Subcutaneous adipose tissue (tissue), 4 donors: ENCODE results near the gene INPP5A. TPM values are rescaled to one million over a fixed set of nuclear protein-coding genes. Genes with fewer than 3 reads are reported as not detected.

Source experiments
- total RNA-seq, 4 donors: library from RNA; depleted of rRNA; stranded (reverse); fragments of >200 nt; gene quantifications; one replicate each; pipeline ENCODE4 v1.1.0, GENCODE V29; 2016
- TF ChIP-seq, protein P1 (sequence below): fragments of 450-650 bp; IDR thresholded peaks from one replicate; pipeline ENCODE4 v1.5.1; 2016; ENCODE audit warnings: low read depth, mild to moderate bottlenecking, control low read depth, antibody characterized with exemption, moderate library complexity

The INPP5A gene
- total RNA-seq, 4 donors from 2014 or later: 23.1 to 34.1 (median 31.6) TPM

DNA sequence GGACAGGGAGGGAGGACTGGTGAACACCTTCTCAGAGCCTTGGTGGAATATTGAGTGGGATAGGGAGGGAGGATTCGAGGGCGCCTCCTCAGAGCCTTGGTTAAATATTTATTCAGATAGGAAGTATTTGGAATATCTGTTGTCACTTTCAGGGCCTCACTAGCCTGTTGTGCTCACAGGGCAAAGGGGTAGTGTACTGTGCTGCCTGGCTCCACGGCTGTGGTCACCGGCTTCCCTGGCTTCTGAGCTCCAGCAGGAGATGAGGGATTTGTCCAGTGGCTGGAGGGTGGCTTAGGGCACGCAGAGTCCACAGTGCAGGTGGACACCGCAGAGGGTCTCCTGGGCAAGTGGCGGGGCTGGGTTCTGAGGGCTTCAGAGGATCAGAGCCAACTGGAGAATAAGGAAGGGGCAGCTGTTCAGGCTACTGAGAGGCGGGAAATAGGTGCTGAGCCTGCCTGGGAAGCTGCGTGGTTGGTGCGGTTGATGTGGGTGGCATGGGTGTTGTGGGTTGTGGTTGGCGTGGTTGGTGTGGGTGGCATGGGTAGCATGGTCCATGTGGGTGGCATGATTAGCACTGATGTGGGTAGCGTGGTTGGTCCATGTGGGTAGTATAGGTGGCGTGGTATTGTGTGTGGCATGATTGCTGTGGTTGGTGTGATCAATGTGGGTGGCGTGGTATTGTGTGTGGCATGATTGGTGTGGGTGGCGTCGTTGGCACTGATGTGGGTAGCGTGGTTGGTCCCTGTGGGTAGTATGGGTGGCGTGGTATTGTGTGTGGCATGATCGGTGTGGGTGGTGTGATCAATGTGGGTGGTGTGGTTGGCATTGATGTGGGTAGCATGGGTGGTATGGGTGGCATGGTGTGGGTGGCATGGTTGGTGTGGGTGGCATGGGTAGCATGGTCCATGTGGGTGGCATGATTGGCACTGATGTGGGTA, 16.7 kb downstream of the INPP5A start:
- TF ChIP-seq, protein P1, sequence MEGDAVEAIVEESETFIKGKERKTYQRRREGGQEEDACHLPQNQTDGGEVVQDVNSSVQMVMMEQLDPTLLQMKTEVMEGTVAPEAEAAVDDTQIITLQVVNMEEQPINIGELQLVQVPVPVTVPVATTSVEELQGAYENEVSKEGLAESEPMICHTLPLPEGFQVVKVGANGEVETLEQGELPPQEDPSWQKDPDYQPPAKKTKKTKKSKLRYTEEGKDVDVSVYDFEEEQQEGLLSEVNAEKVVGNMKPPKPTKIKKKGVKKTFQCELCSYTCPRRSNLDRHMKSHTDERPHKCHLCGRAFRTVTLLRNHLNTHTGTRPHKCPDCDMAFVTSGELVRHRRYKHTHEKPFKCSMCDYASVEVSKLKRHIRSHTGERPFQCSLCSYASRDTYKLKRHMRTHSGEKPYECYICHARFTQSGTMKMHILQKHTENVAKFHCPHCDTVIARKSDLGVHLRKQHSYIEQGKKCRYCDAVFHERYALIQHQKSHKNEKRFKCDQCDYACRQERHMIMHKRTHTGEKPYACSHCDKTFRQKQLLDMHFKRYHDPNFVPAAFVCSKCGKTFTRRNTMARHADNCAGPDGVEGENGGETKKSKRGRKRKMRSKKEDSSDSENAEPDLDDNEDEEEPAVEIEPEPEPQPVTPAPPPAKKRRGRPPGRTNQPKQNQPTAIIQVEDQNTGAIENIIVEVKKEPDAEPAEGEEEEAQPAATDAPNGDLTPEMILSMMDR: no peak

DNA sequence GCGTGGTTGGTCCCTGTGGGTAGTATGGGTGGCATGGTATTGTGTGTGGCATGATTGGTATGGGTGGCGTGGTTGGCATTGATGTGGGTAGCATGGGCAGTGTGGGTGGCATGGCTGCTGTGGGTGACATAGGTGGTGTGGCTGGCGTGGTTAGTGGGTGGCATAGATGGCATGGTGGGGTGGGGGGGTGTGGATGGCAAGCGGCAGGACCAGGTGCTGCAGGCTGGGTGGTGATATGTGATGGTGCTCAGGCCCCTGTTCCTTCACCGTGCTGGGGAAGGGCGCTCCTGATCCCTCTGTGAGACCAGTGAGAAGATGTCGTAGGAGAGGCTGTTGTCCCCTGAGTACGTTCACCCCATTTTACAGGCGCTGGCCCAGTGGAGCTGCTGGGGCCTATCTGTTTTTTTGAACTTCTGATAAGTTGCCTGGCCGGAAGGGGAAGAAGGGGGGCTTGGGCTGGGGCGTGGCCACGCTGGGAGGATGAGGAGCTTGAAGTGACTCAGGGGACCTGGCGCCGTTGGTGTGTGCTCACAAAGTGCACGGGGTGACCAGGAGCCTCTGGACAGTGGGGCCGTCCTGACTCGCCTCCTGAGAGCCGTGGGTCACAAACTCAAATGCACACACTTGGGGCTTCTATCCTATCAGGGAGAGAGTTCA, 17.5 kb downstream of the INPP5A start:
- TF ChIP-seq, protein P1: no peak

DNA sequence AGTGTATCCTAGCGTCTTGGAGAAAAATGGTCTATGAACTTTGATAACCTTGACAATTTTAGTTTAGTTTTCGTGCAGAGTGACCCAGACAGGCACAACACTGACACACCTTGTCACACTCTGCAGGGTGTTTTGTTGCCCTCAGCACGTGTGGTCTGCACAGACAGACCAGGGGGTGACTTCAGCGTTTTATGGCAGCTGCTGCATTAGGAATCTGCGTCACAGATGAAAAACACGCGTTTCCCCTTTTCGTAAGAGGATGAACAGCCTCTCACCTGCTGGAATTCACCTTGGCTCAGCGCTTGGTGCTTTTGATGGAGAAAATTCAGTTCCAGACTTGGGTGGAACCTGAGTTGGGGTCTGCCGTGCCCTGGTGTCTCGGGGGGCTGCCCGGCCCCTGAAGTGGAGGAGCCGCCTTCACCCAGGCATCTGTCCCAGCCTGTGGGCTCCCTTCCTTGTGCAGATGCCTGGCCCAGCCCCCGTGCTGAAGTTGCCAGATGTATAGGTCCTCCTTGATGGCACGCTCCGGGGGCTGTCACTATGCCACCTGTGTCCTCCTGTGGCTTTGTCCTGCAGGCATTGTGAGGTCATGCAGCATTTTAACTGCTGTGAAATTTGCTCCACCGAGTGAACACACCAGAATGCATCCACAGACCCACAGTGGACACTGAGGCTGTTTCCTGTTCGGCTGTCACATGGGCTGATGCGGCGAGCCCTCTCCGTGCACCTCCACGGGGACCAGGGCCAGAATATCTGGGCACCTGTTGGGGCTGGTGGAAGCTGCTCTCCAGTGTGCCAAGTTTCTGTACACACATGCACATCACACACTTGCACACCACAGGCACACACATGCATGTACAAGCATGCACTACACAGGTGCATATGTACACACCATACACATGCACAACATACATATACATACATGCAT, 18.3 kb downstream of the INPP5A start:
- TF ChIP-seq, protein P1: no peak

DNA sequence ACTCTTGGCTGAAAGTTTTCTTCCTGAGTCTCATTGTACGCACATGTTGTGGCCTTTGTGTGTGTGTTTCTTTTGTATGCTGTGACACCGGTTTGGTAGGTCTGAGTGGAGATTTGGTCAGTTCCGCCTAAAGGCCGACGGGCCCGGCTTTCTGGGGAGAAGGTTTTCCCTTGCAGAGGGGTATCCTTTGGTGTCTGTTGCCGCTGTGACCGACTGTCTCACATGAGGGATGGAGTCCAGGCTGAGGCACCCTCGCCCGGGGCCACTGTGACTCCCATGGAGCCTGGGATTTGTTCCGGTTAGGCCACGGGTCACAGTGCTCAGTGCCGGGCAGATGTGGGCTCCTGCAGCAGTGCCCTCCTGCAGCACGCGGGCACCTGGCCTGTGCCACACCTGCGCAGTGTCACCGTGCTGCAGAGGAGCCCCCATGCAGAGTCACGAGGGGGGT, 19.4 kb downstream of the INPP5A start:
- TF ChIP-seq, protein P1: no peak

DNA sequence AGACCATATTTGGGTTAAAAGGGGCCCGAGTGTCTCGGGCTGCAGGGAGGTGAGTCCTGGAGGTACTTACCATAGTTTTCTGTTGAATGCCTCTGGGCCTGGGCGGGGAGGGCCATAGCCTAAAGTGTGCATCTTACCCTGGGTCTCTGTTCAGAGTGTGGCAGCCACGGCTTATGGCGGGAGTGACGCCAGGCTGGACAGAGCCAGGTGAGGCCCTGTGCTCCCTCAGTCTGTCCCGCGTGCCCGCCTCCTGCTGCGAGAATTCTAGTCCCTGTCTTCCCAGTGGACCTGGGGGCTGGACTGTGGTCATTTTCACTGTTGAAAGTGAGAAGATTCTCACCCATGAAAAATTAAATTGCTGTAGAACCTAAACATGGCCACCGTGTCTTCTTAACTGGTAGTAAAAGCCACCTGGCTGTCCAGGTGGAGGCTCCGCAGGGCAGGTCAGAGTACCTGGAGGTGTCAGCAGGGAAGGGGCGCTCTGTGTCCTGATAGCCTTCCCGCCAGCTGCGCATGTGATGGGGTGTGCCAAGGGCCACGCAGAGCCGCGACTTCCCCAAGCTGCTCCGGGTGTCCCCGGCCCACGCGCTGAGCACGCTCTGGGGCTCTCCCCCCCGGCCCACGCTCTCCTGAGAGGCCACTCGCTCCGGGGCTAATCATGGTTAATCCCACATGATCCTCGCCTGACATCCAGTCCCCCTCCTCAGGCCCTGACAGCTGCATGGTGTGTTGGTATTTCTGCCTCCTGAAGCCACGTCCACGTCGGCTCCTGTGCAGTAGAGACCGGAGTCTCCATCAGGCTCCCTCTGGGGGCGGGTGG, 20.3 kb downstream of the INPP5A start:
- TF ChIP-seq, protein P1: no peak

DNA sequence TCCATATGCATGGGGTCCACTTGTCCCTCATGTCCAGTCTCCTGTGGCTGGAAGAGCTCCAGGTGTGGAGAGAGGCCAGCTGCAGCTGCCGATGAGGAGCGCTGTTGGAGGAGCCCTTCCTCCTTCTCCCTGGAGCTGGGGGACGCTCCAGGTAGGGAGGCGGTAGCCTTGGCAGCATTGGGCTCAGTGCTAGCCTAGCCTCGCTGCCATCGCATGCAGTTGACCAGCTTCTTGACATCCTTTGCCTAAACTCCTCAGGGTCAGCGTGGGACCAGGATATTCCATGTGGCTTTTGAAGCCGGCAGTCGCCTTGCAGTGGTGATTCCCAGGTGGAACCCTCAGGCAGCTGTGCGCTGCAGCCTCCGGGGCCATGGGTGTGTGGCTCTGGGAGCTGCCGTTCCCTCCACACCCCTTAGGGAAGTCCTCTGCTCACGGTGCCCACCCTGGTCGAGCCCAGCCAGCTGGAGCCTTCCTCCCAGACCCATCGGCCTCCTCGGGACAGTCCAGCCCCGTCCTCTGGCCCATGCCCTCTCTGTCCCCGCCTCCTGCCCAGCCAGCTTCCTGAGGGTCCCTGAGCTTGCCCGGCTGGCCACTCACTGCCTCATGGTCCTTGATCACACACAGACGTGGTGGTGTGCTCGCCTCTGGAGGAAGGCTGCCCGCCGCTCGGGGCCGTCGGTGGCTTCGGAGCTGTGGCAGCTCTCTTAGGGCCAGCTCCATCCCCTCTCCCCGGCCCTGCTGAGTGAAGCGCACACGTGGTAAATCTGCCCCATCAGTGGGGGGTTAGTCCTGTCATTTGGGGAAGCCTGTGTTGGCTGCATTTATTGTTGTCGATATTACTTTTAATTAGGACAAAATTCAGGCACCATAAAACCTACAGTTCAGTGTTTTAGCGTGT, 21.2 kb downstream of the INPP5A start:
- TF ChIP-seq, protein P1: no peak
